SK-N-SH treated with all-trans-retinoic acid at 6 μM for 48 hours (cell line): ENCODE results near the gene CBX5.

Experiments used
- ARNTL ChIP-seq: fragments of 450-650 bp; formaldehyde crosslinking; IDR thresholded peaks from 2 replicates; pipeline ENCODE4 v1.5.0; 2020; ENCODE audit warnings: low read depth, mild to moderate bottlenecking, moderate library complexity, borderline replicate concordance
- CREB5 ChIP-seq: fragments of 250-450 bp; sonication (Bioruptor Pico); IDR thresholded peaks from 2 replicates; pipeline ENCODE4 v1.5.1; 2020; ENCODE audit warnings: low read depth, mild to moderate bottlenecking, moderate library complexity
- CSDC2 ChIP-seq: fragments of 250-450 bp; sonication (Bioruptor Pico); IDR thresholded peaks from 2 replicates; pipeline ENCODE4 v1.5.0; 2020; ENCODE audit warnings: mild to moderate bottlenecking, moderate library complexity
- CSRNP3 ChIP-seq: fragments of 250-450 bp; sonication (Bioruptor Pico); IDR thresholded peaks from 2 replicates; pipeline ENCODE4 v1.5.1; 2021; ENCODE audit warnings: mild to moderate bottlenecking, moderate library complexity
- OSR1 ChIP-seq: fragments of 250-450 bp; sonication (Bioruptor Pico); IDR thresholded peaks from 2 replicates; pipeline ENCODE4 v1.8.0; 2022; ENCODE audit warnings: moderate library complexity, mild to moderate bottlenecking, inconsistent platforms
- PATZ1 ChIP-seq: fragments of 250-450 bp; sonication (Bioruptor Pico); IDR thresholded peaks from 2 replicates; pipeline ENCODE4 v1.8.0; 2020; ENCODE audit warnings: mild to moderate bottlenecking, moderate library complexity, borderline replicate concordance
- PPARA ChIP-seq: fragments of 250-450 bp; sonication (Bioruptor Pico); IDR thresholded peaks from 2 replicates; pipeline ENCODE4 v1.5.0; 2020; ENCODE audit warnings: mild to moderate bottlenecking, borderline replicate concordance
- RARB ChIP-seq: fragments of 250-450 bp; sonication (Bioruptor Pico); IDR thresholded peaks from 2 replicates; pipeline ENCODE4 v1.8.0; 2021; ENCODE audit warnings: mild to moderate bottlenecking, moderate library complexity
- TSHZ2 ChIP-seq: fragments of 250-450 bp; sonication (Bioruptor Pico); IDR thresholded peaks from 2 replicates; pipeline ENCODE4 v1.5.0; 2020; ENCODE audit warnings: mild to moderate bottlenecking, moderate library complexity
- ZFP30 ChIP-seq: fragments of 450-650 bp; formaldehyde crosslinking; IDR thresholded peaks from 2 replicates; pipeline ENCODE4 v1.5.0; 2022; ENCODE audit warnings: mild to moderate bottlenecking, moderate library complexity

- TF ChIP-seq PPARA (CRISPR knock-in tag) (no peak), ARNTL (CRISPR knock-in tag) (no peak), TSHZ2 (no peak), OSR1 (CRISPR knock-in tag) (no peak), PATZ1 (no peak), RARB (CRISPR knock-in tag) (no peak), CSRNP3 (no peak), CSDC2 (no peak), CREB5 (no peak), ZFP30 (CRISPR knock-in tag) (no peak)
These were observed 23.7 kb upstream of the CBX5 start for GRCh38 chr12:54303640-54304039.
